Activated naive CD4-positive, alpha-beta T cell treated with anti-CD3 and anti-CD28 coated beads for 36 hours (primary cell): ENCODE measurements around the gene KRT6C. TPM values are rescaled to one million over a fixed set of nuclear protein-coding genes. Genes with fewer than 3 reads are reported as not detected.

ENCODE experiments used
- CTCF ChIA-PET: fragments of 350-600 bp; sonication (Branson Sonifier 250); formaldehyde crosslinking; loops from one replicate; lab custom pipeline; 2021; ENCODE audit warnings: antibody characterized with exemption; lab: Charles Lee
- DNase-seq: peaks from one replicate; pipeline ENCODE4 v3.0.0-alpha.2; 2020
- H3K27ac Mint-ChIP-seq: one replicate; pipeline ENCODE4 v1.8.0; 2021; ENCODE audit warnings: mild to moderate bottlenecking, mixed read lengths
- H3K27me3 Mint-ChIP-seq: one replicate; pipeline ENCODE4 v1.8.0; 2021; ENCODE audit warnings: low read depth, mixed read lengths
- H3K36me3 Mint-ChIP-seq: one replicate; pipeline ENCODE4 v1.8.0; 2021; ENCODE audit warnings: low read depth, mixed read lengths
- H3K4me1 Mint-ChIP-seq: one replicate; pipeline ENCODE4 v1.8.0; 2021; ENCODE audit warnings: low read depth, mixed read lengths
- H3K4me3 Mint-ChIP-seq: one replicate; pipeline ENCODE4 v1.8.0; 2021; ENCODE audit warnings: mild to moderate bottlenecking, moderate library complexity, mixed read lengths
- H3K9me3 Mint-ChIP-seq: one replicate; pipeline ENCODE4 v1.8.0; 2021; ENCODE audit warnings: mixed read lengths
- intact Hi-C: fragments of 100-400 bp; cut with micrococcal nuclease; formaldehyde crosslinking; loops from one replicate; pipeline ENCODE4 v1.15.1; 2023
- total RNA-seq, 2 experiments: library from RNA; stranded (reverse); gene quantifications; one replicate each; pipeline ENCODE4 v1.2.3, GENCODE V29; 2021

The KRT6C gene
- total RNA-seq, 2 experiments from 2014 or later: not detected

DNA sequence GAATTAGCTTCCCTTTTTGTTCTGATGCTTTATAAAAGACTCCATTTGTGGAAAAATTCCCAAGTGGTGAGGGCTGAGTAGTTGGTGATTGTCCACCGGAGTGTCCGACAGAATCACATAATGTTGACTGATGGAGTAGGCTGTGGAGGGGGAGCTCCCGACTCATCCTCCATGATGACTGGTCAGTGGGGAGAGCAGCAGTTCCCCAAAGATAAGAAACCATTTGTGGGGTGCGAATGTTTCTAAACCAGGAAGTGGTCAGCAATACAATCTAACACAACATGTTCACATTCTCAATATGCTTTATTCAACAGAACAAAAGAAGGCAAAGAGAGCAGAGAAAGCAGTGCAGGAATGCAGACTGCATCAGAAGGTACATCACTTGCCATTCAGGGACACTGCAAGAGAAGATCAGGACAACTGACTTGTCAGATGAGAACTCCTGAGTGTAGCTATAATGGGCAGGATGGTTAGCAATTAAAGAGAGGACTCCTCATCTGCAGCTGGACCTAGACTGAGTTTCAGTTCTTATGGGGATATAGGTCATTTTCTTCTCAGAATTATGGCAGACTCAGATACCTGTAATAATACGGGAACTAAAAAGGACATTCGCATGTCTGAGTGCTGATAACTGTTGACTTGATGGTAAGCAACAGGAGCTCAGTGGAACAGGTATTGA, 27.1 kb downstream of the KRT6C start:
- Mint-ChIP-seq H3K27ac (no peak overlapping the region), H3K27me3 (peaks cover 10% of the 10 kb centered on the region)

DNA sequence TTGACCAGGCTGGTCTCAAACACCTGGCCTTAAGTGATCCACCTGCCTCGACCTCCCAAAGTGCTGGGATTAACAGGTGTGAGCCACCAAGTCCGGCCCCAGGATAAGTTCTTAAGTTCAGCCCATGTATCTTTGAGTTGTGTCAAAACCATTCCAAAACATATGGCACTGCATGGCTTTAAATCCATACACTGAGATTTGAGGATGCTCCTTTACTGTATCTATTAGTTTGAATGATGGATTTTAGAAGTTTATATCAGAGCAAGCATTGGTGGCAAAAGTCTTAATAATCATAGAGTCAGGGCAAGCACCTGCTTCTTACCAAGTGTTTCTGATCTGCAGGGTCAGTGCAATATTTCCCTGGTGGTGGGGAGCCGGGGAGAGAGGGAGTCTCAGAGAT, 27.7 kb downstream of the KRT6C start:
- intact Hi-C loops: no loop called here
- H3K4me3 Mint-ChIP-seq: no peak overlapping the region

More for the DNA sequence above, 27.1 kb downstream of the KRT6C start:
- intact Hi-C loops: no loop called here
- Mint-ChIP-seq H3K9me3 (no peaks in the 10 kb centered on the region), H3K36me3 (no peaks in the 10 kb centered on the region), H3K4me3 (no peak overlapping the region), H3K4me1 (no peaks in the 10 kb centered on the region)
- no peak for DNase-seq
- CTCF ChIA-PET: interaction anchor here (1.1 kb wide), 1 partner anchor 19 kb away, joined by 3 read pairs; no protein-coding TSS in a partner anchor

DNA sequence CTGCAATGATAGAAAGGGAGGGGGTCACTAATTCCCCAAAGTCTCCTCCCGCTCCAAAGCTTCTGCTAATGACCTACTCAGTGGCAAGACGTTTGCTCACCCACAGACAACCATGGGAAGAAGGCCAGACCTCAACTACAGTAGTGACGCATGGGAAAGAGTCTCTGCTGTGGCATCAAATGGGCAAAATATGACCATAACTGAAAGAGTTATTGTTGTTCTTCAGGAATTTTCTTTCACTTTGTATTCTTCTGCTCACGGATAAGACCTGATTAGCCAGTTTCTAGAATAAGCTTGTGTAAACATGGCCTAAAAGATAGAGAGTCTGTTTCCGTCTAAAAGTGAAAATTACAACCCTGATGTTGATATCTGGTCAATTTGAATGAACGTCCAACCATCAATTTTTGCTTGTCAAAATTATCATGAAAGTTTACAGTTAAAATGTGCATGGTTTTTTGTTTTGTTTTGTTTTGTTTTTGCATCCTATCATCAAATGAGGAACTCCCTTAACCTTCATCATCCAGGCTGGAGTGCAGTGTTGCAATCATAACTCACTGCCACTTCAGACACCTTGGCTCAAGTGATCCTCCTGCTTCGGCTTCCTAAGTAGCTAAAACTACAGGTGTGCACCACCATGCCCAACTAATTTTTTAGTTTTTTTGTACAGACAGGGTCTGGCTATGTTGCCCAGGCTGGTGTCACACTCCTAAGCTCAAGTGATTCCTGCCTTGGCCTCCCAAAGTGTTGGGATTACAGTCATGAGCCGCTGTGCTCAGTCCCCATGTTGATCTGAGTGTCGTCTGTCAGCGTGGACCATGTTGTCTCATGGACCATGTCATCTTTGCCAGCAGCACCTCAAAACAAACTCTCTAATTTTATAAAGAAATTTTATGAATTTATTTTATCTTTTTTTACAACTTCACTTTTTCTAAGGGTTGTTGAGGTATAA, 28.7 kb downstream of the KRT6C start:
- no peak for DNase-seq
- Mint-ChIP-seq H3K27me3 (peaks cover 12% of the 10 kb centered on the region), H3K36me3 (no peaks in the 10 kb centered on the region), H3K4me1 (no peaks in the 10 kb centered on the region), H3K27ac (no peak overlapping the region), H3K9me3 (no peaks in the 10 kb centered on the region), H3K4me3 (no peak overlapping the region)
- intact Hi-C loops: no loop called here
- CTCF ChIA-PET: interaction anchor here (0.7 kb wide), 1 partner anchor 435 kb away, joined by 3 read pairs; no protein-coding TSS in a partner anchor

More for the DNA sequence above, 27.7 kb downstream of the KRT6C start:
- no peaks in the 10 kb centered on the region for H3K36me3 Mint-ChIP-seq
- no peaks in the 10 kb centered on the region for H3K4me1 Mint-ChIP-seq
- peaks cover 12% of the 10 kb centered on the region for H3K27me3 Mint-ChIP-seq
- no peak for DNase-seq
- no peak overlapping the region for H3K27ac Mint-ChIP-seq
- CTCF ChIA-PET: no interaction called here
- H3K9me3 Mint-ChIP-seq: no peaks in the 10 kb centered on the region

DNA sequence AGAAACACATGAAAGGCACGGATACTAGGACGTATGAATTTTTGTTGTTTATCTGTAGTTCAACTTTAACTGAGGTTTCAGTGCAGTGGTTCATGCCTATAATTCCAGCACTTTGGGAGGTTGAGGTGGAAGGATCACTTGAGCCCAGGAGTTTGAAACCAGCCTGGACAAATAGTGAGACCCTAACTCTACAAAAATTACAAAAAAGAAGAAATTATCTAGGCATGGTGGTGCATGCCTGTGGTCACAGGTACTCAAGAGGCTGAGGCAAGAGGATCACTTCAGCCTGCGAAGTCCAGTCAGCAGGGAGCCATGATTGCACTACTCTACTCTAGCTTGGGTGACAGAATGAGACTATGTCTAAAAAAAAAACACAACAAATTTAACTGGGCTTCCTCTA, 29.6 kb downstream of the KRT6C start:
- no peak for DNase-seq
- intact Hi-C loops: no loop called here
- H3K4me1 Mint-ChIP-seq: no peaks in the 10 kb centered on the region
- no peak overlapping the region for H3K27ac Mint-ChIP-seq
- H3K27me3 Mint-ChIP-seq: peaks cover 12% of the 10 kb centered on the region
- CTCF ChIA-PET: interaction anchor here (0.7 kb wide), 1 partner anchor 436 kb away, joined by 3 read pairs; no protein-coding TSS in a partner anchor
- H3K9me3 Mint-ChIP-seq: no peaks in the 10 kb centered on the region
- no peak overlapping the region for H3K4me3 Mint-ChIP-seq
- no peaks in the 10 kb centered on the region for H3K36me3 Mint-ChIP-seq

DNA sequence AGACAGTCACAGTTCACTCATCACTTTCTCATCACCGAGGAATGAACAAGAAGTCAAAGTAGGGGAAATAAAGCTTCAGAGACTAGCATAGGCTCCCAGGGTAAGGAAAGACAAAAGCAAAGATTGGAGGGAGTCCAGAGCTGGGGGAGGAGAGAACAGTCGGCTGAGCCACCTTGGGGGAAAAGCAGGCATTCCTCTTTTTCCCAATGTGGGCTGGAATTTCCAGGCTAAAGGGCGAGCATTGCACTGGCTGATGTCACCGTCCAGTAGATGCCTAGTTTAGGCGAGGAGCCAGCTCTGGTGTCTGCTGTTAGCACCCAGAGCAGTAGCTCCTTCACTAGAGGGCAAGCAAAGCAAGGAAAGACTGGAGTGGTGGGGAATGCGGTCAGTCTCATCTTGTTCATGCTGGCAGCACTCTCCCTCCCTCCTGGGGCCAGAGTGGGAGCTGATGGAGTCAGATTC, 31.0 kb downstream of the KRT6C start:
- H3K4me1 Mint-ChIP-seq: no peaks in the 10 kb centered on the region
- H3K9me3 Mint-ChIP-seq: no peaks in the 10 kb centered on the region
- CTCF ChIA-PET: no interaction called here
- H3K27me3 Mint-ChIP-seq: peaks cover 12% of the 10 kb centered on the region
- intact Hi-C loops: no loop called here
- no peak overlapping the region for H3K4me3 Mint-ChIP-seq
- DNase-seq: no peak
- no peak overlapping the region for H3K27ac Mint-ChIP-seq
- H3K36me3 Mint-ChIP-seq: no peaks in the 10 kb centered on the region

DNA sequence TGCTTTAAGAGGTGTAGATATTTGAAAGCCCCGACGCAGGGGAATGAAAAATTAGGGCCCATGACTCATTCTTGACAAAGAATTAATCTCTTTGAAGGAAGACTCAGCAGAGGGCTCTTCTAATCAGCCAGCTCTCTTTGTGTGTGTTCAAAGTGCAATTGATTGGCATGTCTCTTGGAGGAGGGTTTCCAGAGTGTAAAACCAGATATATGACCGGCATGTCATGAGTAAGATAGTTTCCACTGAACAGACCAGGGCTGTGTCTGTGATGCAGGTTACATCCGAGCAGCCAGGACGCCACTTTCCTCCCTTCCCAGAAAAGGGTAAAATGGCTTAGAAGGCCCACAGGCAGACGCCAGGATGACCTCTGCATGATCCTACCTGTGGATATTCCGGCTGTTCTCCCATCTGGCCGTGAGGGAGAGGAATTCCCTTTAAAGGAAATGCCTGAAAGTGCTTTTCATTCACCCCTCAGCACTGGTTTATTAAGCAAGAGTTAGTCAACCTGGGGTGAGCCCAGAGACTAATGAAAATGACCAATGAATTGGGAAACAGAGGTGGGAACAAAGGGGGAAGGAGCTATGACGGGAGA, 32.2 kb downstream of the KRT6C start:
- no peaks in the 10 kb centered on the region for H3K4me1 Mint-ChIP-seq
- no peak overlapping the region for H3K4me3 Mint-ChIP-seq
- DNase-seq: no peak
- H3K27ac Mint-ChIP-seq: no peak overlapping the region
- CTCF ChIA-PET: no interaction called here
- intact Hi-C loops: no loop called here
- H3K9me3 Mint-ChIP-seq: no peaks in the 10 kb centered on the region
- no peaks in the 10 kb centered on the region for H3K36me3 Mint-ChIP-seq
- H3K27me3 Mint-ChIP-seq: peaks cover 12% of the 10 kb centered on the region

DNA sequence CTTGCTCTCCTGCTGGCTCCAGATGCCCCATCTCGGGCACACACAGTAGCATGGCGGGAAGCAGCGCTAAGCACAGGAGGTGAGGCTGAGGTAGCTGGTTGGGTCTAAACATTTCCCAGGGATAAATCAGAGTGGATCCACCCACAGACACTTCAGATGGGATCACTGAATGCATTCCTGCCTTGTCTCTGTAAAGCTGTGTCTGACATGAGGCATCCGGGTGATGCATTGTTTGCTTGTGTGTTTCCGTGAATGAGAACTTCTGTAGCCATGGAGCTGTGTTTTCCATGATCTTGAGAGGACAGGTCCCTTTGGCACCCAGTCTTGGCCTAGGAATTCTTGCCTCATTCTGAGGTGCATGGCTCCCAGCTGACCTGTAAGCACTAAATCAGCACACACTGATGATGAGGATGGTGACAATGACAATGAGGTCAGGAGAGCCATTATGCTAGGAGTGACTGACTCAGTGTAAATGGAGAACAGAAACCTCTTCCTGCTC, 32.7 kb downstream of the KRT6C start:
- CTCF ChIA-PET: no interaction called here
- Mint-ChIP-seq H3K27me3 (peaks cover 12% of the 10 kb centered on the region), H3K4me3 (no peak overlapping the region), H3K36me3 (no peaks in the 10 kb centered on the region), H3K4me1 (no peaks in the 10 kb centered on the region), H3K9me3 (no peaks in the 10 kb centered on the region), H3K27ac (no peak overlapping the region)
- intact Hi-C loops: no loop called here
- DNase-seq: no peak

DNA sequence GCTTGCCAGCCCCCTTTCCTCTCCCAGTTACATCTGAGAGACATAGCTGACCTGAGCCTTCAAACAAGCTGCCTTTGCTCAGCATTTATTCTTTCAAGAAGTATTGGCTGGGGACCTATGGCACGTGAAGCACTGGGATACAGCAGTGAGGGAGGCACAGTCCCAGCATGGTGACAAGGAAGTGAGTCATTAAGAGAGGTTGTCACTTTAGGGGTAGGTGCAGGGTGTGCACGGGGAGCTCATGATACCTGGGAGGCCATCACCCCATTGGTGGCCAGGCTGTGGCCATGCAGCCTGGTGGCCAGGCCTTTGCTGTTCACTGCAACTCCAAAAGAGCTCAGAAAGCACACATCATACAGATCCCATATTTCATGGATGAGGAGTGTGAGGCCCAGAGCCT, 33.8 kb downstream of the KRT6C start:
- H3K27ac Mint-ChIP-seq: no peak overlapping the region
- CTCF ChIA-PET: no interaction called here
- no peak overlapping the region for H3K4me3 Mint-ChIP-seq
- DNase-seq: no peak
- intact Hi-C loops: no loop called here
- H3K4me1 Mint-ChIP-seq: no peaks in the 10 kb centered on the region
- H3K27me3 Mint-ChIP-seq: peaks cover 13% of the 10 kb centered on the region
- H3K9me3 Mint-ChIP-seq: no peaks in the 10 kb centered on the region
- no peaks in the 10 kb centered on the region for H3K36me3 Mint-ChIP-seq

DNA sequence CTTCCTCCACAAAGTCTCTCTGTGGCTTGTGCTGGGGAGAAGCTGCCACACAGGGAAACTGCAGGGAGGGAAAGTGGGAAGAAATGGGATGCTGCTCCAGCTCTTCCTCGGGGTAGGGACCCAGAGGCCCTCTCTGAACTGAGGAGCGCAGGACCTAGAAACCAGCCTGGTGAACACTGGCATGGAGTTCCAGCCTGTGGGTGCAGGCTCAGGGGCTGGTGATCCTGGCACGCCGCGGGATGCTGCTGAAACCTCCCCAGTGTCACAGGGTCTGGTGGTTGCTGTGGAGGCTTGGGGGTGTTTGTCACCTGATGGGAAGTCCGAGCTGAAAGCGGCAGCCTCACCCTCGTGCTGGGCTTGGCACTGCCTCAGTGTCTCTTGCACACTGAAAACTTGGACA, 34.2 kb downstream of the KRT6C start:
- Mint-ChIP-seq H3K4me3 (no peak overlapping the region), H3K36me3 (no peaks in the 10 kb centered on the region), H3K9me3 (no peaks in the 10 kb centered on the region), H3K27me3 (peaks cover 13% of the 10 kb centered on the region), H3K27ac (no peak overlapping the region), H3K4me1 (no peaks in the 10 kb centered on the region)
- DNase-seq: no peak
- intact Hi-C loops: no loop called here
- CTCF ChIA-PET: no interaction called here

DNA sequence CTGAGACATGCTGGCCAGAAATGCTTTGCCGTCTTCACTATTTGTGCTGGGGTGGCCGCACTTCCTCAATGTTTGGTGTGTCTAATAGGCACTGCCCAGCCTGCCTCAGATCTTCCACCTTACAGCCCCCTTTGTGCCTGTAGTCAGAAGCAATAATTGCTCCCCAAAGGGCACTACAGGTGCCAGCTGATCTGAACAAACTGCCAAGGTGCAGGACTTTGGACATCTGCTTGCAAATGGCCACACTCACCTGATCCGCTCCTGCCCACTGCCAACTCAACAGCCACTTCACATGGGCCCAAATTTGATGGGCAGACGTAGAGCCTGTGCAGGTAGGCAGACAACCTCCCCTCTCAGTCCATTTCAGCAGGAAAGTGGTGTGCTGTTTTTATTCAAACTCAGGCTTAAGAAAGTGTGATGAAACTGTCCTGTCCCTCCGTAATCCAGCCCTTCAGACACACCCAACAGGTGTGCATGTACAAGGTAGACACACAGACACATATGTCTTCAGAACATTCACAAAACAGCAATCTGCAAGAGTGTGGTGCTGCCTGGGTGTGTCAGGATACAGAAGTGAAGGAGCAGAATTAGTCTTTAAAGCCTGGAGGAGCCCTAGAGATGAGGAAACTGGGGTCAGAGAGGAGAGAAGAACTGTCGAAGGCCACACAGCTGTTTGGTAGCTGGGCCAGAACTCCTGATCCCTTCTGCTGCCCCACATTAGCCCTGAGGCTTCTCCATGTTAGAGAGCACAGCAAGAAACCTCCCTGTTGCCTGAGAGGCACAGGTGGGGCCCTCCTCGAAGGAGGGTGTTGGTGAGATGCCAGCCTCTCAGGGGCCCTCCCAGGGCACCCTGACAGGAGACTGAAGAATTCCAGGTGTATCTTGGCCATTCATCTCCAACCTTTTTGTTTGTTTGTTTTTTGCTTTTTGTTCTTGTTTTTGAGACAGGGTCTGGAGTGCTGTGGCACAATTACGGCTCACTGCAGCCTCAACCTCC, 35.0 kb downstream of the KRT6C start:
- no peak for DNase-seq
- H3K9me3 Mint-ChIP-seq: no peaks in the 10 kb centered on the region
- H3K27ac Mint-ChIP-seq: no peak overlapping the region
- H3K36me3 Mint-ChIP-seq: no peaks in the 10 kb centered on the region
- intact Hi-C loops: no loop called here
- H3K4me1 Mint-ChIP-seq: no peaks in the 10 kb centered on the region
- peaks cover 11% of the 10 kb centered on the region for H3K27me3 Mint-ChIP-seq
- H3K4me3 Mint-ChIP-seq: no peak overlapping the region
- CTCF ChIA-PET: no interaction called here

DNA sequence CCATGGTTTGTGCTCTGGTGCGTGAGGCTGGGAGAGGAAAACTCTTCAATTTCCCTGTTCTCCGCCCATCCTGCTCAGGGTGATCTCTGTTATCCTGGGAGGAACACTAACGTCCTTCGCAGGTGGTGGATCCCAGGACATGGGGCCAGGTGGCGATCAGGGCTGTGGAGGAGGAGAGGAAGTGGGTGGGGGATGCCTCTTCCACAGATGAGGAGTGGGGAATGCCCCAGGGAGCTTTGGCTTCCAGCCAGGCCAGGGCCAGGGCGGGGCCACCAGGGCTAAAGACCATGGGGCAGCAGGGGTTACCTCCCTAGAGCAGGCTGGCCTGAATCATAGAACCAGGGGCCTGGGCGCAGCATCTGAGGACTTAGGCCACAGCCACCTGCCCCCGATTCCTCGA, 36.1 kb downstream of the KRT6C start:
- H3K27me3 Mint-ChIP-seq: peaks cover 5% of the 10 kb centered on the region
- no peak for DNase-seq
- H3K27ac Mint-ChIP-seq: no peak overlapping the region
- CTCF ChIA-PET: no interaction called here
- no peaks in the 10 kb centered on the region for H3K4me1 Mint-ChIP-seq
- H3K9me3 Mint-ChIP-seq: no peaks in the 10 kb centered on the region
- H3K4me3 Mint-ChIP-seq: no peak overlapping the region
- no peaks in the 10 kb centered on the region for H3K36me3 Mint-ChIP-seq
- intact Hi-C loops: no loop called here
